ENCODE data around the gene ULK4.
"Not testable (repeated sequence)": the region's sequence is repeated elsewhere in the genome, so short reads cannot be mapped to it uniquely, and the experiment has no call there.

ULK4 gene

DNA sequence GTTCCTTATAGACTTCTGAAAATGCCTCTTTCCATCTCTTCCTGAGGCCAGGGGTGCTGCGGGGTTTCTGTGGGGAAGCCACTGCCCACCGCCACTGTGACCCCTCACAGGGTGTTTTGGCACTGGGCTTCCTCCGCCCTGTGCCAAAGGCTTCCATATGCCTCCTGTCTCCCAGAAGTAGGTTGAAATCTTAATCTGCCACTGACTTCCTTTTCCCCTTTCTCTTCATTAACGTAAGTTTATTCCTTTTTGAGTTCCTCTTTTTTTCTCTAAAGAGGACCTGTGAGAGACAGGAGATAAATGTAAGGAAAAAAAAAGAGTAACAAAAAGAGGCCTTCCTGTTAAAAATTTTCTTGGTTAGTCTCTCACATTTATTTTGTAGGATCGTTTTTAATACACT lies 542.1 kb downstream of the ULK4 start:
- no peak overlapping the region for H3K27ac ChIP-seq (ENCODE audit: low read length)
- no peak overlapping the region for H3K9ac ChIP-seq (ENCODE audit: low read length in 2 of 2)
- no peaks in the 10 kb centered on the region for H3K9me3 ChIP-seq (ENCODE audit: control insufficient read depth in 2 of 2, low read length in 2 of 2)
- no peaks in the 10 kb centered on the region for H3K36me3 ChIP-seq (ENCODE audit: control insufficient read depth in 2 of 2, insufficient read depth in 2 of 2, low read length in 2 of 2)
- H3K4me1 ChIP-seq (ENCODE audit: control insufficient read depth, insufficient read depth, low read length) = no peaks in the 10 kb centered on the region
- no peaks in the 10 kb centered on the region for H3K27me3 ChIP-seq (ENCODE audit: control insufficient read depth in 1 of 2, insufficient read depth in 2 of 2, low read length in 2 of 2)
- H3K4me3 ChIP-seq (ENCODE audit: low read length in 2 of 2) = no peak overlapping the region

DNA sequence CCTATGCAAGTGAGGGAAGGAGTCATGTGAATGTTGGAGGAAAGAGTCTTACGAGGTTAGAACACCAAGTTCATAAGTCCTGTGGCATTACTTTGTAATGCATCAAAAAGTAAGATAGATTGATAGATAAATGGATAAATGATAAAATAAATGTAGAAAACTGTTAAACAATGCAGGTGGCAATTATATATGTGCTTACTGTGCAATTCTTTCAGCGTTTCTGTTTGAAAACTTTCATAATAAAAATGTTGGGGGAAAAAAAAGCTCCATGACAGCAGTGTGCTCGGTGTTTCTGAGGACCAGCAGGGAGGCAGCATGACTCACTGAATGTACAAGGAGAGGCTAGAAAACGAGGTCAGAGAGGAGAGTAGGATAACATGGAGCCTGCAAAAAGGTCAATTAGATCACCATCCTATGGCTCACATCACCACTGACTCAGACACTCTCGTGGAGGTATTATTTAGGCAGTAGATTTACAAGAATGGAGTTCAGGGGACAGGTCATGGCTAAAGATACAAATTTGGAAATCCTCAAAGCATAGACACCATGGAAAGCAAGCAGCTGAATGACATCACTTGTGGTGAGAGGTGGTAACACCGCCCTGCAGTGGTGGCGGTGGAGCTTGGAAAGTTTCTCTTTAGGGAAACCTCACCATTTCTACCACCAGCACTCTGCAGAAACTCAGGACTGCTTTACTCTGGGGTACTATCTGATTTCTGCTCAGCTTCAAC lies 542.8 kb downstream of the ULK4 start:
- no peaks in the 10 kb centered on the region for H3K4me1 ChIP-seq (ENCODE audit: control insufficient read depth, insufficient read depth, low read length)
- H3K36me3 ChIP-seq (ENCODE audit: control insufficient read depth in 2 of 2, insufficient read depth in 2 of 2, low read length in 2 of 2) = no peaks in the 10 kb centered on the region
- no peak overlapping the region for H3K4me3 ChIP-seq (ENCODE audit: low read length in 2 of 2)
- H3K27me3 ChIP-seq (ENCODE audit: control insufficient read depth in 1 of 2, insufficient read depth in 2 of 2, low read length in 2 of 2) = no peaks in the 10 kb centered on the region
- no peak overlapping the region for H3K9ac ChIP-seq (ENCODE audit: low read length in 2 of 2)
- no peak overlapping the region for H3K27ac ChIP-seq (ENCODE audit: low read length)
- H3K9me3 ChIP-seq (ENCODE audit: control insufficient read depth in 2 of 2, low read length in 2 of 2) = no peaks in the 10 kb centered on the region

DNA sequence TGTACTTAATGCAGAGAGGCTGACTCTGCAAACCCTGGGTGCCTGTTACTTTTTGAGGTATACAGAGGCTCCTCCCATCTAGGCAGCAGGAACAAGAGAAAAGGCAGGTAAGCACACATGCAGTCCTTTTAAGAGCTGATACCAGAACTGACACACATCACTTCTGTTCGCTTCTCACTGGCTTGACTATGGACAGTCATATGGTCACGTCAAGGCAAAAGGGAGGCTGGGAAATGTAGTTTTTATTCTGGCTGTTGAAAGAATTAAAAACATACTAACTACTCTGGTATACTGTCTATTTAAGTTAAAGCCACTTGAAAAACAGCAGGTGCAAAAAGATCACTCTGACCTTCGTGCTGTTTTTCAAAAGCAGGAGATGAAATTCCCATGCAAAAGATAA lies 544.3 kb downstream of the ULK4 start:
- H3K4me3 ChIP-seq (ENCODE audit: low read length in 2 of 2) = no peak overlapping the region
- no peaks in the 10 kb centered on the region for H3K27me3 ChIP-seq (ENCODE audit: control insufficient read depth in 1 of 2, insufficient read depth in 2 of 2, low read length in 2 of 2)
- H3K9me3 ChIP-seq (ENCODE audit: control insufficient read depth in 2 of 2, low read length in 2 of 2) = no peaks in the 10 kb centered on the region
- no peak overlapping the region for H3K9ac ChIP-seq (ENCODE audit: low read length in 2 of 2)
- no peaks in the 10 kb centered on the region for H3K4me1 ChIP-seq (ENCODE audit: control insufficient read depth, insufficient read depth, low read length)
- H3K27ac ChIP-seq (ENCODE audit: low read length) = no peak overlapping the region
- no peaks in the 10 kb centered on the region for H3K36me3 ChIP-seq (ENCODE audit: control insufficient read depth in 2 of 2, insufficient read depth in 2 of 2, low read length in 2 of 2)

DNA sequence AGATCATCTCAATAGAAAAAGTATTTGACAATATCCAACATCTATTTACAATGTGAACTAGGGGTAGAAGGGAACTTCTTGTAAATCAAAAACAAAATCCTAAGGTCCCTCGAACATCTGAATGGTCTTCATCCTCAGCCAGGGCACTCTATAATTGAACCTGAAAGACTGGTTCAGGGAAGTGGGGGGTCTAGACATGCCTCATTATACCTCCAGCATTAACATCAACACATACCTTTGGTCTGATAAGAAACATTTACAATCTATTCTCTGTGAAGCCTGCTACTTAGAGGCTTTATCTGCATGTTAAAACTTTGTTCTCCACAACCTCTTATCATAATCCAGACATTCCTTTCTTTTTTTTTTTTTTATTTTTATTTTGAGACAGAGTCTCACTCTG lies 550.8 kb downstream of the ULK4 start:
- Histone ChIP-seq H3K27ac (ENCODE audit: low read length) (no peak overlapping the region), H3K9ac (ENCODE audit: low read length in 2 of 2) (no peak overlapping the region), H3K9me3 (ENCODE audit: control insufficient read depth in 2 of 2, low read length in 2 of 2) (peaks cover 0 to 3% of the 10 kb centered on the region in 2 donors), H3K36me3 (ENCODE audit: control insufficient read depth in 2 of 2, insufficient read depth in 2 of 2, low read length in 2 of 2) (no peaks in the 10 kb centered on the region), H3K27me3 (ENCODE audit: control insufficient read depth in 1 of 2, insufficient read depth in 2 of 2, low read length in 2 of 2) (no peaks in the 10 kb centered on the region), H3K4me1 (ENCODE audit: control insufficient read depth, insufficient read depth, low read length) (no peaks in the 10 kb centered on the region), H3K4me3 (ENCODE audit: low read length in 2 of 2) (no peak overlapping the region)

DNA sequence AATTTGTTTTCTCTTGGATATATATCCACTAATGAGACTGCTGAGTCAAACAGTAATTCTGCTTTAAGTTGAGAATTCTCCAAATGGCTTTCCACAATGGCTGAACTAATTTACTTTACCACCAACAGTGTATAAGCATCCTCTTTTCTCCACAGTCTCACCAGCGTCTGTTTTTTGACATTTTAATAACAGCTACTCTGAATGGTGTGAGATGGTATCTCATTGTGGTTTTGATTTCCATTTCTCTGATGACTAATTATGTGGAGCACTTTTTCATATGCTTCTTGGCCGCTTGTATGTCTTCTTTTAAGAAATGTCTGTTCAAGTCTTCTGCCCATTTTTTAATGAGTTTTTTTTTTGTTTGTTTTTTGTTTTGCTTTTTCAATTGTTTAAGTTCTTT lies 556.4 kb downstream of the ULK4 start:
- no peak overlapping the region for H3K4me3 ChIP-seq (ENCODE audit: low read length in 2 of 2)
- no peak overlapping the region for H3K27ac ChIP-seq (ENCODE audit: low read length)
- no peaks in the 10 kb centered on the region for H3K4me1 ChIP-seq (ENCODE audit: control insufficient read depth, insufficient read depth, low read length)
- H3K9ac ChIP-seq (ENCODE audit: low read length in 2 of 2) = no peak overlapping the region
- H3K27me3 ChIP-seq (ENCODE audit: control insufficient read depth in 1 of 2, insufficient read depth in 2 of 2, low read length in 2 of 2) = no peaks in the 10 kb centered on the region
- H3K36me3 ChIP-seq (ENCODE audit: control insufficient read depth in 2 of 2, insufficient read depth in 2 of 2, low read length in 2 of 2) = no peaks in the 10 kb centered on the region
- H3K9me3 ChIP-seq (ENCODE audit: control insufficient read depth in 2 of 2, low read length in 2 of 2) = peaks cover 0 to 3% of the 10 kb centered on the region in 2 donors

DNA sequence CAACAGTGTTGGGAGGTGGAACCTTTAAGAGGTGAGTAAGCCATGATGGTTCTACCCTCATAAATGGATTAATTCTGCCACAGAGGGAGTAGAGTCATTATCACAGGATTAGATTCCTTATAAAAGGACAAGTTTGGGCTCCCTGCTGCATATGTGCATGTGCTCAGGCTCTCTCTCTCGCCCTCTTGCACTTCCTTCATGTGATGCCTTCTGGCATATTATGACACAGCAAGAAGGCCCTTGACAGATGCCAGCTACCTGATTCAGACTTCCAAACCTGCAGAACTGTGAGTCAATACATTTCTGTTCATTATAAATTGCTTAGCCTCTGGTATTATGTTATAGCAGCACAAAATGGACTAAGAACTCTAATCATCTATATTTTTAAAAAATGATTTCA lies 557.3 kb downstream of the ULK4 start:
- Histone ChIP-seq H3K36me3 (ENCODE audit: control insufficient read depth in 2 of 2, insufficient read depth in 2 of 2, low read length in 2 of 2) (no peaks in the 10 kb centered on the region), H3K27ac (ENCODE audit: low read length) (no peak overlapping the region), H3K4me3 (ENCODE audit: low read length in 2 of 2) (no peak overlapping the region), H3K27me3 (ENCODE audit: control insufficient read depth in 1 of 2, insufficient read depth in 2 of 2, low read length in 2 of 2) (no peaks in the 10 kb centered on the region), H3K9ac (ENCODE audit: low read length in 2 of 2) (no peak overlapping the region), H3K4me1 (ENCODE audit: control insufficient read depth, insufficient read depth, low read length) (no peaks in the 10 kb centered on the region), H3K9me3 (ENCODE audit: control insufficient read depth in 2 of 2, low read length in 2 of 2) (peaks cover 0 to 3% of the 10 kb centered on the region in 2 donors)

DNA sequence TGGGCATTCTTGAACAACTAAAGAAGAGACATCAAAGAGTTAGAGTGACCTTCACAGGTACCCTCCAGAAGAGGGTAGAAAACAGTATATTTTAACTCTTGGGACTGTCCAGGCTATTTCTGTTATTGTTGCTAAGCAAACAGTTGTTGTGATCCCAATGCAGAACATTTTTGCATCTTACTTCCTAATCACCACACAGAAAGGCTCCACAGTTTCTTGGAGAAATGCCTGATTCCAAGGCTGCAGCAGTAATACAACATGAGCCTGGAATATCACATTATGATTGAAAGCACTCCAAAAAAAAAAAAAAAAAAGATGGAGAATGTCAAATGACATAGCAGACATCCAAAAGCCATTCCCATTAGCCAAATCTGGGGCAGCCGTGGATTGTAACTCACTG lies 567.0 kb downstream of the ULK4 start:
- no peaks in the 10 kb centered on the region for H3K9me3 ChIP-seq (ENCODE audit: control insufficient read depth in 2 of 2, low read length in 2 of 2)
- H3K27me3 ChIP-seq (ENCODE audit: control insufficient read depth in 1 of 2, insufficient read depth in 2 of 2, low read length in 2 of 2) = no peaks in the 10 kb centered on the region
- H3K27ac ChIP-seq (ENCODE audit: low read length) = no peak overlapping the region
- no peaks in the 10 kb centered on the region for H3K36me3 ChIP-seq (ENCODE audit: control insufficient read depth in 2 of 2, insufficient read depth in 2 of 2, low read length in 2 of 2)
- H3K4me1 ChIP-seq (ENCODE audit: control insufficient read depth, insufficient read depth, low read length) = no peaks in the 10 kb centered on the region
- H3K4me3 ChIP-seq (ENCODE audit: low read length in 2 of 2) = no peak overlapping the region
- no peak overlapping the region for H3K9ac ChIP-seq (ENCODE audit: low read length in 2 of 2)

DNA sequence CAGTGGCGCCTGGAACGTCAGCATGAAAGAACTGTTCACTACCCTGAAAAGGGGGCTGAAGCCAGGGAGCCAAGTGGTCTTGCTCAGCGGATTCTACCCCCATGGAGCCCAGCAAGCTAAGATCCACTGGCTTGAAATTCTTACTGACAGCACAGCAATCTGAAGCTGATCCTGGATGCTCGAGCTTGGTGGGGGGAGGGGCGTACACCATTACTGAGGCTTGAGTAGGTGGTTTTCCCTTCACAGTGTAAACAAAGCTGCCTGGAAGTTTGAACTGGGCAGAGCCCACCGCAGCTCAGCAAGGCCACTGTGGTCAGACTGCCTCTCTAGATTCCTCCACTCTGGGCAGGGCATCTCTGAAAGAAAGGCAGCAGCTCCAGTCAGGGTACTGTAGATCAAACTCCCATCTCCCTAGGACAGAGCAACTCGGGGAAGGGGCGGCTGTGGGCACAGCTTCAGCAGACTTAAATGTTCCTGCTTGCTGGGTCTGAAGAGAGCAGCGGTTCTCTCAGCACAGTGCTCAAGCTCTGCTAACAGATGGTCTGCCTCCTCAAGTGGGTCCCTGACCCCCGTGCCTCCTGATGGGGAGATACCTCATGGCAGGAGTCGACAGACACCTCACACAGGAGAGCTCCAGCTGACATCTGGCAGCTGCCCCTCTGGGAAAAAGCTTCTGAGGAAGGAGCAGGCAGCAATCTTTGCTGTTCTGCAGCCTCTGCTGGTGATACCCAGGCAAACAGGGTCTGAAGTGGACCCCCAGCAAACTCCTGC lies 591.0 kb downstream of the ULK4 start:
- not testable (repeated sequence) for H3K9ac ChIP-seq (ENCODE audit: low read length in 2 of 2); H3K36me3 ChIP-seq (ENCODE audit: control insufficient read depth in 2 of 2, insufficient read depth in 2 of 2, low read length in 2 of 2); H3K4me3 ChIP-seq (ENCODE audit: low read length in 2 of 2); H3K27ac ChIP-seq (ENCODE audit: low read length); H3K9me3 ChIP-seq (ENCODE audit: control insufficient read depth in 2 of 2, low read length in 2 of 2); H3K27me3 ChIP-seq (ENCODE audit: control insufficient read depth in 1 of 2, insufficient read depth in 2 of 2, low read length in 2 of 2); H3K4me1 ChIP-seq (ENCODE audit: control insufficient read depth, insufficient read depth, low read length)

DNA sequence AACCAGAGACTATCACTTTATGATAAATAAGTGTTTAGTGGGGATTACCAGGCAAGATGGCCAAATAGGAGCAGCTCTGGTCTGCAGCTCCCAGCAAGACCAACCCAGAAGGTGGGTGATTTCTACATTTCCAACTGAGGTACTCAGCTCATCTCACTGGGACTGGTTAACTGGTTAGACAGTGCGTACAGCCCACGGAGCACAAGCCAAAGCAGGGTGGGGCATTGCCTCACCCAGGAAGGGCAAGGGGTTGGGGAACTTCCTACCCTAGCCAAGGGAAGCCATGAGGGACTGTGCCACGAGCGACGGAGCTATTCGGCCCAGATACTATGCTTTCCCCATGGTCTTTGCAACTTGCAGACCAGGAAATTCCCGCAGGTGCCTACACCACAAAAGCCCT lies 591.6 kb downstream of the ULK4 start:
- Histone ChIP-seq H3K36me3 (ENCODE audit: control insufficient read depth in 2 of 2, insufficient read depth in 2 of 2, low read length in 2 of 2) (no peaks in the 10 kb centered on the region), H3K27ac (ENCODE audit: low read length) (no peak overlapping the region), H3K4me1 (ENCODE audit: control insufficient read depth, insufficient read depth, low read length) (no peaks in the 10 kb centered on the region), H3K27me3 (ENCODE audit: control insufficient read depth in 1 of 2, insufficient read depth in 2 of 2, low read length in 2 of 2) (no peaks in the 10 kb centered on the region), H3K9ac (ENCODE audit: low read length in 2 of 2) (no peak overlapping the region), H3K4me3 (ENCODE audit: low read length in 2 of 2) (no peak overlapping the region), H3K9me3 (ENCODE audit: control insufficient read depth in 2 of 2, low read length in 2 of 2) (peaks cover 0 to 2% of the 10 kb centered on the region in 2 donors)

DNA sequence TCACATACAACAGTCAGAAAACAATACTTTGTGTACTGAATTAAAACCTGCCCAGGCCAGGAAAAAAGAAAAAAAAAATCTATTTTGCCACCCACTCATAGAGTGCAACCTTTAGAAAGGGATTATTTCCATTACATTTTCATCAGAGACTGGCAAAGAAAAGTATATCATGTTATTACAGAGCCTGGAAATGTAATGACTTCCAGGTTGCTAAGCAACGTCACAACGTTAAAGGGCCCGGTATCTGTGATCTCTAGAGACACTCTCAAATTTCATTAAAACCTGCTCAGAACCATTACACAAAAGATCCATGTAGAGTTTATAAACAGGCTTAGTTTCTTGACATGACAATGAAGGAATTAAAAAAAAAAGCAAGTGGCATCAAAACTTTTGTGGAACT lies 592.1 kb downstream of the ULK4 start:
- no peaks in the 10 kb centered on the region for H3K27me3 ChIP-seq (ENCODE audit: control insufficient read depth in 1 of 2, insufficient read depth in 2 of 2, low read length in 2 of 2)
- peaks cover 0 to 2% of the 10 kb centered on the region in 2 donors for H3K9me3 ChIP-seq (ENCODE audit: control insufficient read depth in 2 of 2, low read length in 2 of 2)
- H3K4me1 ChIP-seq (ENCODE audit: control insufficient read depth, insufficient read depth, low read length) = no peaks in the 10 kb centered on the region
- H3K27ac ChIP-seq (ENCODE audit: low read length) = no peak overlapping the region
- H3K36me3 ChIP-seq (ENCODE audit: control insufficient read depth in 2 of 2, insufficient read depth in 2 of 2, low read length in 2 of 2) = no peaks in the 10 kb centered on the region
- no peak overlapping the region for H3K4me3 ChIP-seq (ENCODE audit: low read length in 2 of 2)
- no peak overlapping the region for H3K9ac ChIP-seq (ENCODE audit: low read length in 2 of 2)

DNA sequence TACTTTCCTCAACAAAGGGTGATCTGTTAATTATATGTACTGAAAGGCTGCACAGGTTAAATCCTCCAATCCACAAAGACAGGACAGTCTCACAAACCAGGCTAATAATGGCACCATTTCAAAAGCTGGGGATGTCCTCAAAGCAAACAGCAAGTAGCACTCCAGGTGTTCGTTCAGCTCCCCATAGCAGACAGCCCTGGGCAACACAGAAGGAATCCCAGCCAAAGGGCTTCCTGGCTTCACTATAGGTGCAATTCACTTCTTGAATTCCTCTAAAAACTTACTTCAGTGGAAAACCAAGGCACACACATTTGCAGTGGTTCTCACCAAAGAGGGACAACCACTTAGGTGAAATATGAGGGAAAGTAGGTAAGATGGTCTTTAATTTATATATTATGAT lies 595.9 kb downstream of the ULK4 start:
- Histone ChIP-seq H3K9ac (ENCODE audit: low read length in 2 of 2) (no peak overlapping the region), H3K27ac (ENCODE audit: low read length) (no peak overlapping the region), H3K4me3 (ENCODE audit: low read length in 2 of 2) (no peak overlapping the region), H3K36me3 (ENCODE audit: control insufficient read depth in 2 of 2, insufficient read depth in 2 of 2, low read length in 2 of 2) (no peaks in the 10 kb centered on the region), H3K4me1 (ENCODE audit: control insufficient read depth, insufficient read depth, low read length) (peaks cover 9% of the 10 kb centered on the region), H3K9me3 (ENCODE audit: control insufficient read depth in 2 of 2, low read length in 2 of 2) (no peaks in the 10 kb centered on the region), H3K27me3 (ENCODE audit: control insufficient read depth in 1 of 2, insufficient read depth in 2 of 2, low read length in 2 of 2) (no peaks in the 10 kb centered on the region)

Measured in stomach smooth muscle (tissue), 2 donors.